GM18873 (cell line): ENCODE measurements around the gene KDM6B.

Experiments used
- ATAC-seq: cut with Tn5 transposase; IDR thresholded peaks from one replicate; pipeline ENCODE4 v1.9.1; 2021; ENCODE audit warnings: mild to moderate bottlenecking, moderate library complexity, moderate number of reproducible peaks; ENCODE audit not compliant: unreplicated experiment, low FRiP score

Gene KDM6B

DNA sequence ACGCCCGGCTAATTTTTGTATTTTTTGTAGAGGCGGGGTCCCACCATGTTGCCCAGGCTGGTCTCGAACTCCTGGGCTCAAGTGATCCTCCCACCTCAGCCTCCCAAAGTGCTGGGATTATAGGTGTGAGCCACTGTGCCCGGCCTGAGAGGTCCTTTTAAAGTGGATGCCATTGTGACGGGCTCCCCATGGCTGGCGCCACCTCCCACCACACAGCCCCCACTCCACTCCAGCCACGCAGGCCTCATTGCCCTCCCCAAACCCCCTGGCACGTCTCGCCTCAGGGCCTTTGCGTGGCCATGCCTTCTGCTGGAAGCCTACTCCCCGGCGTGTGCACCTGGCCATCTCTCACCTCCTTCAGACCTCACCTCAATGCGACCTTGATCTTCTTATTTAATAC is 11.9 kb upstream of the KDM6B start:
- no peak for ATAC-seq

DNA sequence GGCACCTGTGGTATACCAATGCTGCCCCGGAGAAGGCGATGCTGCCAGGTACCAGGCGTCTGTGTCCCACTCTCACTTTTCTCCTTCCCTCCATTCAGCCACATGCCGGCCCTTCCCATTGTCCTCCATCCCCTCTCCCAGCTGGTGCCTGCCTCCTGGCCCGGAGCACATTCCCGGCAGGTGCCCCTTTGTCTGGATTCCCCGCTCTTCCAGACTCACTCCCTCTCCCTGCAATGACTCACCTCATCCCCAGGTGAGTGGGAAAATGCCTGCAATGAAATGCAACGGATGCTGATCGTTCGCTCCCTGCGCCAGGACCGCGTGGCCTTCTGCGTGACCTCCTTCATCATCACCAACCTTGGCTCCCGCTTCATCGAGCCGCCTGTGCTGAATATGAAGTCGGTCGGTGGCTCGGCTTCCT is 10.4 kb upstream of the KDM6B start:
- no peak for ATAC-seq

GRCh38 chr17:7824021-7824924 is 9.7 kb upstream of the KDM6B start:
- ATAC-seq, result no peak

GRCh38 chr17:7825206-7825990 is 8.6 kb upstream of the KDM6B start:
- no peak for ATAC-seq

DNA sequence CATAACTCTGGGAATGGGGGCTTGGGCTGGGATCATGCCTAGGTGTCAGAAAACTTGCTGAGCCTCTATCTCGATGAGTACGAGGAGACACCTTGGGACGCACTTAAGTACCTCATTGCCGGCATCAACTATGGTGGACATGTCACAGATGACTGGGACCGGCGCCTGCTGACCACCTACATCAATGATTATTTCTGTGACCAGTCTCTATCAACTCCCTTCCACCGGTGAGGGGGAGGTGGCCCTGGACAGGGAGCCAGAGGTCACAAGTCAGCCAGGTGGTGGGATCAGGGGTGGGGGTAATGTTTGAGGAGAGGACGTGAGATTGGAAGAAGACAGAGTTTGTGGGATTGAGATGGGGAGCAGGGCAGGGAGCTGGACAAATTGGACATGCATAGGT is 3.4 kb upstream of the KDM6B start:
- ATAC-seq, result no peak

- ATAC-seq, result no peak
These were observed 2.8 kb upstream of the KDM6B start for GRCh38 chr17:7831233-7831632.

GRCh38 chr17:7832431-7832830 is 1.6 kb upstream of the KDM6B start:
- ATAC-seq, result no peak

GRCh38 chr17:7833011-7833794 is 814 bp upstream of the KDM6B start:
- ATAC-seq, result no peak

DNA sequence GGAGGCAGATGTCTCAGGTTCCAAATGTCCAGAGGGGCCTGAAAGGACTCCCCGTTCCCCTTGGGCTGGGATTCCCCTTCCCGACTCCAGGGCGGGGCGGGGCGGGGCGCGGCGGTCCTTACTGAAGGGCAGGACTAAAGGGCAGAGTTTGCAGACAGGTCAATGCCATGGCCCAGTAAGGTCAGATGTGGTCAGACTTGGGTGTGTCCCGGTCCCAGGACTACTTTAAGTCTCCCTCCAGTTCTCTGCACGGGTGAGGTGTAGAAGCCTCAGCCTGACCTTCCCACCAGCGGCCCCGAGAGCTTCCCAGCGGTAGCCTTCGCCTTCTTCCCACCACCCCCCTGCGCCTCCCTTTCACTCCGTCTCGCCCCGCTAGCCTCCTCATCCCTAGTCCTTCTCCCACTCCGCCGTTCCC is 532 bp downstream of the KDM6B start:
- no peak for ATAC-seq

GRCh38 chr17:7834957-7835813 is 1.2 kb downstream of the KDM6B start:
- peak; percentile 34 for ATAC-seq

- peak; percentile 33 for ATAC-seq
These were observed 2.0 kb downstream of the KDM6B start for GRCh38 chr17:7835814-7836595.

DNA sequence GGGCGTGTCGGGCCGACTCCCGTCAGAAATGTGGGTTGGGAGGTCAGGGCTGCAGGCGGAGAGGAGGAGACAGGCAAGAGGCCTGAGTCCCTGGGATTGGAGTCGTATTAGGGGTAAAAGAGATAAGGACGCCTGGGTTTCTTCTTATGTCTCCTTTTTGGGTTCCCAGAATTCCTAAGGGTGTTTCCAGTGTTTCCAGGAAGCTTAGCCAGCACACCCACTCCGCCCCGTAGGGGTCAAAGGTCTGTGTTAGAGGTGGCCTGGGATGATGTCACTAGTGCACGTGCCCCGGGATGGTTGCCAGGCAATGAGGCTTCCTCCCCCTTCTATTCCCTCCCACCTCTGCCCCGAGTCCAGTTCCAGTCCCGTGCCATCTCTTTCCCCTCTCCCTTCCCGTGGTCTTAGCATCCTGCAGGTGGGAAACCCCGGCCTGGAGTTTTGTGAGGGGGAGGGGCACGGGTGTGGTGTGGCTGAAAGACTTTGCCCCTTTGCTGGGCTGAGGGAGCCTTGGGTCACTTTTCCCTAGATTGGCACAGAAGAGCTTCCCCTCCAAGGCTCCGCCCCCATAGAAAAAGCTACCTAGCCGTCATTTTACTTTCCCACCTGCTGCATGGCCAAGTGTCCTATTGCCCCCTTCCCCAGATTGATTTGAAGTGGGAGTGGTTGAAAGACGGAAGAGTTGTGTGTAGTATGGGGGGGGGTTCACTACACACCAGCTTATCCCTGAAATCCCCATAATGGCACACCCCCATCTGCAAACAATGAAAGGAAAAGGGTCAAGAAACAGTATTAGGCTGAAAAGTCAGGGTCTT is 2.8 kb downstream of the KDM6B start:
- ATAC-seq, result no peak

DNA sequence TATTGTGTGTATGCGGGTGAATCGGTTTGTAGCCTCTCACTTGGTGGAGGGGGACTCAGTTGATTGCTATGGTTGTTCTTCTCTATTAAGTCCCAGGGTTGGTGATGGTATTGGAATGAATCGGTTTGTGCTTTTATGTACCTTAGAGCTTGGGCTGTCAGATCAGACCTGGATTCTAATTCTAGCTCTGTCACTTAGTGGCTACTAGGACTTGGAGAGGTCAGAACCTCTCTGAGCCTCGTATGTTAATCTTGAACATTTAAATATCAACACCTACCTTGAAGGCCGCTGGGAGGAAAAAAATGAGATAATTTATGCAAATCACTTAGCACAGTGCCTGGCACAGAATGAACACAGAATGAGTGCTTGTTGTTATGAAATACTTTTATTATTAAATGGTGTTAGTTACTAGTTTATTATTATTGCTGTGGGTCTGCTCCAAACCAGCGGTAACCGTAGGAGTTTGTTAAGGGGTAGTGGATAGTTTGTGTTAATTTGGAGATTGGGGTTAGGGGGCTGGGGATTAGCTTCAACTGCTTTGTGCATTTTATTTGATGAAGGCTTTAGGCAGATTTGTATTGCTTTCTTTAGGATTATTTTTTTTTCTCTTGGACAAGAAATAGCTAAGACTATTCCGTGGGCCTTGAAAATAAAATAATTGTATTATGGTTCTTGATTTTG is 3.5 kb downstream of the KDM6B start:
- ATAC-seq, result no peak

DNA sequence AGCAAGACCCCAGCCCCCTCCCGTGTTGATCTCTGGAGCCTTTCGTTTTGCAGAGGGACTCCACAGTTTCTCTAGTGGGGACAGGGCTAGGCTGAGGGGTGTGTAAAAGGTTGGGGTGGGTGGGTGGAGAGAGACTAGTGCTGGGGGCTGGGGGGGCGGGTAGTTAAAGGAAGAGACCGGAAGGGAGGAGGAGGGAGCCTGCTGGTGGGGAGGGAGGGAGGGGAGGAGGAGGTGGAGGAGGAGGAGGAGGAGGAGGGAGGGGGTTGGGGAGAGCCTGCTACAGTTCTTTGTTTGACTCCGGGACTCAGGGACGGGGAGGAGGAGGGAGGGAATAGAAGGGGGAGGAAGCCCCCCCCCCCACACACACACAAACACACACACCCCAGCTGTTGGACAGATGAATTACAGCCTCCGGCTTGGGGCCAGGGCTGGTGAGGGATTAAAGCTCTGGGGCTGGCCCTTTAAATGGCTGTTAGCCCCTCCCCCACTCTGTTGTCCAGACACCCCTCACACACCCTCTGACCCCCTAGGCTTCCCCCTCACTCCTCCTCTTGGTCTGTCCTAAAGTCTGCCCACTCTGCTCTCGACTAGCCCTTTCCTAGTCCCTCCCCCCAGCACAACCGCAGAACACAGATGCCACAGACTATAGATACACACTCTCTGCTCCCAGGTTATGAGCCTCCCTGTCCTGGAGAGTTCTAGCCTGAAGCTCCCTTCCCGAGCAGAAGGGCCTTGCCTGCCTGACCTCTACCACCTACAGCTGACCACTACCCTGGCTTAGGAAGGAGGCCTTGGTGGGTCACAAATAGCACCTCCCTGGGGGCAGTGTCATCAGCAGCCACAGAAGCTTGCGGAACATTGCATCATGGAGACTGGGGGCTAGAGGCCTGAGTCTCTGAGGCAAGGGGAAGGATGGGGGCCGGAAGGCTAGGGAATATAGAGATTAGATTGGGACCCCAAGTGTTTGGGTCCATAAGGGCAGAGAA is 4.4 kb downstream of the KDM6B start:
- no peak for ATAC-seq

- ATAC-seq, result no peak
These were observed 5.3 kb downstream of the KDM6B start for GRCh38 chr17:7839190-7839875.

DNA sequence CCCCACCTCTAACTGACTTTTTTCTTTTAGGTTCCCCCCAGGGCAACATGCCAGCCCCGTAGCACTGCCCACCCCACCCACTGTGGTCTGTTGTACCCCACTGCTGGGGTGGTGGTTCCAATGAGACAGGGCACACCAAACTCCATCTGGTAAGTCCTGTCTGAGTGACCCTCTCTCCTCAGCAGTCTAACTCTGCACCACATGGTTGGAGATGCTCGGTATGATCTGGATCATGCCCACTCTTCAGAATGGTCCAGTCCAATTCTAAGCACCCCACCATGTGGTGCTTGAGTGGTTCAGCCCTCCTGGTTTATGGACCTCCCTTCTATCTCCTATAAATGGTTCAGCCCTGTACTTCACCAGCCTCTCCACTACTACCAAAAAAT is 5.9 kb downstream of the KDM6B start:
- no peak for ATAC-seq
